ENCODE measurements around the gene CYP2A6. TPM values are rescaled to one million over a fixed set of nuclear protein-coding genes. Genes with fewer than 3 reads are reported as not detected.

Gene CYP2A6
- total and polyA plus RNA-seq, 2 of the 4 experiments (the other 2 are of a cell fraction): not detected

- ATAC-seq (ENCODE audit: low read depth) (no peak), DNase-seq (no peak)
- Histone ChIP-seq H4K91ac (ENCODE audit: insufficient read depth, low read depth, low read length) (no peak overlapping the region), H3K9me3 (ENCODE audit: control insufficient read depth, insufficient read depth, low read length) (no peaks in the 10 kb centered on the region), H3K27ac (ENCODE audit: insufficient read depth, low read length) (no peak overlapping the region), H4K20me1 (ENCODE audit: insufficient read depth, low read length) (peaks cover 67% of the 10 kb centered on the region), H3K4me1 (ENCODE audit: control insufficient read depth, insufficient read depth, low read length) (peaks cover 19% of the 10 kb centered on the region), H3K18ac (ENCODE audit: low read depth, low read length) (no peak overlapping the region), H2BK120ac (ENCODE audit: low read depth, low read length) (no peak overlapping the region), H2BK15ac (ENCODE audit: low read depth, low read length) (no peak overlapping the region), H3K4ac (ENCODE audit: low read depth, low read length) (no peak overlapping the region), H3K14ac (replicated peaks; ENCODE audit: low read depth, low read length) (no peak overlapping the region), H3K79me1 (ENCODE audit: low read depth in 1 of 2, low read length in 2 of 2) (peaks cover 24 to 77% of the 10 kb centered on the region in 2 experiments), H3K4me2 (ENCODE audit: low read depth, low read length) (no peak overlapping the region), H3K9me1 (ENCODE audit: insufficient read depth, low read length) (peaks cover 18% of the 10 kb centered on the region), H3K23ac (ENCODE audit: low read depth, low read length) (no peak overlapping the region), H2BK5ac (ENCODE audit: low read depth, low read length, poor library complexity, severe bottlenecking) (no peak overlapping the region), H2AK5ac (ENCODE audit: low read depth, low read length) (no peak overlapping the region), H3K56ac (ENCODE audit: extremely low read depth, insufficient read depth, low read length) (no peak overlapping the region), H2AK9ac (replicated peaks; ENCODE audit: low read depth, low read length, poor library complexity) (peak overlapping the region; percentile 23), H3K9ac (ENCODE audit: low read depth, low read length) (no peak overlapping the region), H4K5ac (ENCODE audit: low read depth, low read length) (no peak overlapping the region), H3K27me3 (ENCODE audit: control insufficient read depth, insufficient read depth, low read length) (no peaks in the 10 kb centered on the region), H3K4me3 (ENCODE audit: insufficient read depth, low read depth, low read length) (no peak overlapping the region), H3K36me3 (ENCODE audit: control insufficient read depth, insufficient read depth, low read length) (peaks cover 51% of the 10 kb centered on the region), H2BK20ac (ENCODE audit: low read depth, low read length) (no peak overlapping the region), H2AFZ (replicated peaks; ENCODE audit: low read length, poor library complexity) (no peak overlapping the region), H4K8ac (ENCODE audit: low read depth in 2 of 2, low read length in 2 of 2) (no peak overlapping the region)
- dilution Hi-C loops (cut with HindIII; ENCODE audit: low sequenced_read_pairs, unreplicated experiment): no loop called here
- POLR2A ChIA-PET (ENCODE audit: unreplicated experiment): no interaction called here
- in situ Hi-C loops (cut with MboI; ENCODE audit: low sequenced_read_pairs): loop anchor here (5.0 kb wide), 1 partner anchor 146 kb away; no protein-coding TSS in a partner anchor
- intact Hi-C loops (cut with micrococcal nuclease): loop anchor here (5.0 kb wide), 1 partner anchor 146 kb away; no protein-coding TSS in a partner anchor
- TF ChIP-seq BHLHE40 (IDR thresholded peaks at IDR 0.05; ENCODE audit: low read depth, low read length) (no peak), ELK1 (IDR thresholded peaks at IDR 0.05; ENCODE audit: borderline replicate concordance, low read depth, low read length) (no peak), MAFK (IDR thresholded peaks at IDR 0.05; ENCODE audit: low read depth, low read length) (no peak), SMC3 (IDR thresholded peaks at IDR 0.05; ENCODE audit: low read depth, low read length) (no peak), POLR2A (IDR thresholded peaks at IDR 0.05; ENCODE audit: low read depth, low read length) (no peak), MAZ (IDR thresholded peaks at IDR 0.05; ENCODE audit: borderline replicate concordance, low read depth, low read length) (no peak), CEBPB (IDR thresholded peaks at IDR 0.05; ENCODE audit: low read depth, low read length) (no peak), RAD21 (IDR thresholded peaks at IDR 0.05; ENCODE audit: low read length) (no peak), RFX5 (IDR thresholded peaks at IDR 0.05; ENCODE audit: low read depth, low read length) (no peak), RCOR1 (IDR thresholded peaks at IDR 0.05; ENCODE audit: insufficient replicate concordance, low read length) (no peak), CHD1 (IDR thresholded peaks at IDR 0.05; ENCODE audit: low read depth, low read length) (no peak), MXI1 (IDR thresholded peaks at IDR 0.05; ENCODE audit: borderline replicate concordance, low read depth, low read length) (no peak), FOS (IDR thresholded peaks at IDR 0.05; ENCODE audit: low read depth, low read length) (no peak), NFE2L2 (IDR thresholded peaks at IDR 0.05; ENCODE audit: low read depth, low read length) (no peak)
- TF ChIP-seq, protein P1, sequence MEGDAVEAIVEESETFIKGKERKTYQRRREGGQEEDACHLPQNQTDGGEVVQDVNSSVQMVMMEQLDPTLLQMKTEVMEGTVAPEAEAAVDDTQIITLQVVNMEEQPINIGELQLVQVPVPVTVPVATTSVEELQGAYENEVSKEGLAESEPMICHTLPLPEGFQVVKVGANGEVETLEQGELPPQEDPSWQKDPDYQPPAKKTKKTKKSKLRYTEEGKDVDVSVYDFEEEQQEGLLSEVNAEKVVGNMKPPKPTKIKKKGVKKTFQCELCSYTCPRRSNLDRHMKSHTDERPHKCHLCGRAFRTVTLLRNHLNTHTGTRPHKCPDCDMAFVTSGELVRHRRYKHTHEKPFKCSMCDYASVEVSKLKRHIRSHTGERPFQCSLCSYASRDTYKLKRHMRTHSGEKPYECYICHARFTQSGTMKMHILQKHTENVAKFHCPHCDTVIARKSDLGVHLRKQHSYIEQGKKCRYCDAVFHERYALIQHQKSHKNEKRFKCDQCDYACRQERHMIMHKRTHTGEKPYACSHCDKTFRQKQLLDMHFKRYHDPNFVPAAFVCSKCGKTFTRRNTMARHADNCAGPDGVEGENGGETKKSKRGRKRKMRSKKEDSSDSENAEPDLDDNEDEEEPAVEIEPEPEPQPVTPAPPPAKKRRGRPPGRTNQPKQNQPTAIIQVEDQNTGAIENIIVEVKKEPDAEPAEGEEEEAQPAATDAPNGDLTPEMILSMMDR (conservative IDR thresholded peaks at IDR 0.05; ENCODE audit: low read depth, low read length): no peak
- TF ChIP-seq, protein P2, sequence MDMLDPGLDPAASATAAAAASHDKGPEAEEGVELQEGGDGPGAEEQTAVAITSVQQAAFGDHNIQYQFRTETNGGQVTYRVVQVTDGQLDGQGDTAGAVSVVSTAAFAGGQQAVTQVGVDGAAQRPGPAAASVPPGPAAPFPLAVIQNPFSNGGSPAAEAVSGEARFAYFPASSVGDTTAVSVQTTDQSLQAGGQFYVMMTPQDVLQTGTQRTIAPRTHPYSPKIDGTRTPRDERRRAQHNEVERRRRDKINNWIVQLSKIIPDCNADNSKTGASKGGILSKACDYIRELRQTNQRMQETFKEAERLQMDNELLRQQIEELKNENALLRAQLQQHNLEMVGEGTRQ (IDR thresholded peaks at IDR 0.05; ENCODE audit: low read depth, low read length): no peak
- BruUV-seq (replicated peaks): no TSS peak
- CTCF ChIA-PET: no interaction called here
- 100% methylated on average over 1 of the region's 2 CpGs; no CpG with 5 or more reads in 1 of the 2 experiments for WGBS, 2 experiments (ENCODE audit: extremely low coverage in 2 of 2, insufficient read length in 1 of 2)
Measured at GRCh38 chr19:40808021-40808325, 42.3 kb downstream of the CYP2A6 start.

Measured in IMR-90 (cell line).